Activated CD4-positive, alpha-beta T cell treated with anti-CD3 and anti-CD28 coated beads, Interleukin-2, Interleukin-6, amounts not matched to agents 100 ng/mL and 50 ng/mL, durations not matched to agents 16 hours and 8 hours (primary cell): Measurements from ENCODE around the gene TLL2.
"Not testable (repeated sequence)": the region's sequence is repeated elsewhere in the genome, so short reads cannot be mapped to it uniquely, and the experiment has no call there.

Experiments used
- DNase-seq: peaks from one replicate; pipeline ENCODE4 v3.0.0-alpha.2; 2020

Gene TLL2

DNA sequence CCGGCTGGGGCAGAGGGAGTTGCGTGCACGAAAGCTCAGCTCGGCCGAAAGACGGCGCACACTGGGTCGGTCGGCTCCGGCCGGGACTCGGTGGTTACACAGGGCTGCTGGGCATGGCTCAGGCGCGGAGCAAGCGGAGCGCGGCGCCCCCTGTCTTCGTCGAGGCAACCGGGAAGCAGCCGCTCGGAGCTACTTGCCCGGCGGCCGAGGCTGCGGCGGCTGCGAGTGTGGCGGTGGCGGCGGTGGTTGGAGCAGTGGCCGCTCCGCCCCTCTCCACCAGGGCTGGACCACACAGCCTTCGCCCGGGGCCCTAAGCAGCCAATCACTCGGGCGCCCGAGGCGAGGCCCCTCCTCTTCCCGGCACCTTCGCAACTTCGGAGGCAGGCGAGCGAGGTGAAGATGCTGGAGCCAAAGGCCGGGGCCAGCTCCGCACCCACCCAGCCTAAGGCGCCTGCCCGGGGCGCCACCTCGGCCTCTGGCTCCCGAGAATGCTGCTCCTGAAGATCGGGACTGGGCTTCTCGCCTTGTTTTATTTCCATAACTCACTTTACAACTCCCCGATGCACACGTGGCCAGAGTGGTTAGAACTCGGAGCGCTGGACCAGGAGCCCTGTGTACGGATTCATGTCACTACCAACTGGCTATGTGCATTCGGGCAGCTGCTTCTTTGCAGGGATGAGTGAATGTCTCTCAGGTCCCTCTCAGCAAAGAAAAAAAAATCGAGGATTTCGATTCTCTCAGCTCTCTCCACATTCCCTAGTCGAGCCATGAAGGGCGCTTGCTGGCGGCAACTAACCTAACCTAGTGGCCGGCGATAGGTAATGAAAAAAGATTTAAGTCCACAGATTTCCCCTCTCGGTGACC, at the start of gene TLL2:
TLL2 (minus strand) TSS at position 229 of the 864 bp plus-strand sequence. CDS start 241 bp downstream, outside the sequence.
- DNase-seq: peak; percentile 84

DNA sequence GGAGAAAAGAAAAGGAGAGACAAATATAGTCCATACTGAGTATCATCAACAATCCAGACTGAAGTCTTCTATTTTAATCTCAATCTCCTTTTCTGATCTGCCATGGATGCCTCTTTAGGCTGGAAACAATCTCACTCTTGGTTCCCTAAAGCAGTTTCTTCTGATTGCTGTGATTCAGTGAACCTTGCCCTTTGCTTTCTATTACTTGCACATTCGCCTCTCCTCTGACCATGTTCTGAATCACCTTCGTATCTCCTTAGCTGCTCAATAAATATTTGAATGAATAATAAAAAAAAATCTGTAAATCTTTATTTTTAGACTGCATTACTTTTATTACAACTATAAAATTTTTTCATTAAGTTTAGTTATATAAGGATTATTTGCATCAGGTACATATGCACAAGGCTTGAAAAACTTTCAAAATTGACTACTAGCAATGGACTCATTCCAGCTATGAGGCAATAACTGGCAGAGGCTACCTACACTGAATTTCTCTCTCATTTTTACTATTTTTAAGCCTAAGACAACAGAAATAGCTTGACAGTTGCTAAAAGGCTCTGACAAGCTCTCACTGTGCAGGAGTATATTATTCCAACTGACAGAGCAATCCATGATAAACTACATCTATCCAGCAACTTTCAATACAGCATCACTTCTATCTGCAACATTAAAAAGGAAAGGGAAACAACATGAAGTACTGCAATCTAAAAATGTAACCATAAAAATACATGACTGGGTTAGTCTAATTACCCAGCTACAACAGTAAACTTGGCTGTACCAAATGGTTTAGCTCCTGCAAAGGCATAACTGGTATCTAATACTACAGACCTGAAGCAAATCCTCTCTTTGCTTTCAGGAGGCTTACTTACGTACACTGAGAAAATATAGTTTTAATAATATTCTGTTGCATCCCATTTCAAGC, 47.5 kb upstream of the TLL2 start:
- no peak for DNase-seq

DNA sequence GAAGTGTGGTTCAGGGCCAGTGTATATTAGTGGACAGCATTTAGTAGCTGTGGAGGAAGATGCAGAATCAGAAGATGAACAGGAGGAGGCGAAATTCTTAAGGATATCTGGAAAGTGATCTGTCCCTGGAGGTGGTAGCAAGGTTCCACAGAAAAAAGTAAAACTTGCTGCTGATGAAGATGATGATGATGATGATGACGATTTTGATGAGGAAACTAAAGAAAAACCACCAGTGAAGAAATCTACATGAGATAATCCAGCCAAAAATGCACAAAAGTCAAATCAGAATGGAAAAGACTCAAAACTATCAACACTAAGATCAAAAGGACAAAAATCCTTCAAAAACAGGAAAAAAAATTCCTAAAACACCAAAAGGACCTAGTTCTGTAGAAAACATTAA, 46.8 kb upstream of the TLL2 start:
- no peak for DNase-seq

DNA sequence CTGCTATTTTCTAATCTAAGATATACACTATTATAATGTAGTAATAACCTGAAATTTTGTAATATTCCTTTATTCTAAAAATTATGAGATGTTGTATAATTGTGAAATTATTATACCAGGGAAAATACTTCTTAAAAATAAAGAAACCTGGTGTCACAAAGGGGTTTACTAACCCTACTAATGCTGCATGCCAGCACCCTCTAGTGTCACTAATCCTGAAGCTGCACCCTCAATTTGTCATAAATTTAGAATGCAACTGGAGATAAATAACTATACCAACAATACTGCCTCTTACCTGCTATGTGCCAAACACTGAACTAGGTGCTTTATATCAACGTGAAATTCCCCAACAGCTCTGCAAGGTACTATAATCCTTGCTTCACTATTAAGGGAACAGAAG, 42.3 kb upstream of the TLL2 start:
- DNase-seq: peak; percentile 7

DNA sequence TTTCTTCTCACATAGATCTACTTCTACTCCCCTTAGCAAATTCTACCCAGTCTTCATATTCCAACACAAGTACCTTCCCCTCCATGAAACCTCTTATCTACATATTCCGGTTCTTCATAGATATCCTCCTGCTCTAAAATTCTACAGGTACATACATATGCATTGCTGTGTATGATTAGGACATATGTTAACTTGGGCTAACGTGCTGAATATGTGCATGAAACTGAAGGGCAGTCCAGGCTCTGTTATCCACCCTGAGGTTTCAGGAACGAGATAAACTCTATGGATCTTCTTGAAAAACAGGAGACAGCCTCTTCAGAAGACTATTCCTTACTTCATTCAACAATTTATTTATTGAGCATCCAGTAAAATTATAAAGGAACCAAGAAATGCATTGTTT, 41.6 kb upstream of the TLL2 start:
- DNase-seq: no peak

DNA sequence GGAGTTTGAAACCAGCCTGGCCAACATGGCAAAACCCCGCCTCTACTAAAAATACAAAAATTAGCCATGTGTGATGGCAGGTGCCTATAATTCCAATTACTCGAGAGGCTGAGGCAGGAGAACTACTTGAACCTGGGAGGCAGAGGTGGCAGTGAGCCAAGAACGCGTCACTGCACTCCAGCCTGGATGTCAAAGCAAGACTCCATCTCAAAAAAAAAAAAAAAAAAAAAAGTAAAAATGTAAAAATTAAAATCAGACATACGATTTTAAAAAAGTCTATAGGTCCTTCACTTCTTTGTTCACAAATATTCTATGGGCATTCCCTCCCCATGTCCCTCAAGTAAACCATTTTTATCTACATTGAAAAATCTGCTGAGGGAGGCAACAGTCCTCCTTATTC, 34.9 kb upstream of the TLL2 start:
- no peak for DNase-seq

DNA sequence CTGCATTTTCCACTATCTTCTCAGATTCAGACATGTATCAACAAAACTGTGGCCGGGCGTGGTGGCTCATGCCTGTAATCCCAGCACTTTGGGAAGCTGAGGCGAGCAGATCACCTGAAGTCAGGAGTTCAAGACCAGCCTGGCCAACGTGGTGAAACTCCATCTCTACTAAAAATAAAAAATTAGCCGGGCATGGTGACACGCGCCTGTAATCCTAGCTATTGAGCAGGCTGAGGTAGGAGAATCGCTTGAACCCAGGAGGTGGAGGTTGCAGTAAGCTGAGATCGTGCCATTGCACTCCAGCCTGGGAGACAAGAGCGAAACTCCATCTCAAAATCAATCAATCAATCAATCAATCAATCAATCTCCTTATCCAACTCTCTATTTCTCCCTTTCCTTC, 31.8 kb upstream of the TLL2 start:
- DNase-seq: not testable (repeated sequence)

DNA sequence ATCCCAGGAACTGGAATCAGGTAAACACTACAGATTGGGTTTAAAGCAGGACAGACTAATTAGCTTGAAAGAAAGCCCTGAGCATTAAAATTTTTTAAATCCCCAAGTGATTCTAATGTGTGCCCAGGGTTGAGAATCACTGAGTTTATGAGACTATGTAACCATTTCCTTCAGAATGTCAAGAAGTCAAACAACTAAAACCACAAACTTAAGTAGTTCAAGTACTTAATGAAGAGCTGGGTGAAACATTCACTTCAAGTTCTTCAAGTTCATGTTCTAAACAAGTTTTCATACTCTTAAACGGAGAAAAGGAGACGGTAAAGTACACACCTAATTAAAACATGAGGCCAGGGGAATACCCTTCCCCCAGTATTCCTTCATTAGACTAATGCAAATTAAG, 28.2 kb upstream of the TLL2 start:
- DNase-seq: no peak

DNA sequence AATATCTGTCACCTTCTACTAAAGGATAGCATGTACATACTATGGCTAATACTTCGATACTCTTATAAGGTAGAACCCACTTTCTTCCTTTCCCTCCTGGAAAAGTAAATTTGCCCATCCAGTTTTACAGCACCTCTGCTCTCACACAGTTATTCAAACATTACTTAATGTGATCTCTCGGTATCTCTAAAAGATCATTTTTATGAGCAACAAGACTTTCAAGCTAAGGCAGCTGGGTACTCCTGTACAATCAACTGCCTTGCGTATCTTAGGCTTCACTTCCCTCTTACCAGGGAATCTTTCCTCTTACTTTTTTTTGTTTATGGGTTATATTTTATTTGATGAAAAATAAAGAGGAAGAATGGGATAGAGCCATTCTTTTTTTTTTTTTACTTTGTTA, 26.5 kb upstream of the TLL2 start:
- no peak for DNase-seq

DNA sequence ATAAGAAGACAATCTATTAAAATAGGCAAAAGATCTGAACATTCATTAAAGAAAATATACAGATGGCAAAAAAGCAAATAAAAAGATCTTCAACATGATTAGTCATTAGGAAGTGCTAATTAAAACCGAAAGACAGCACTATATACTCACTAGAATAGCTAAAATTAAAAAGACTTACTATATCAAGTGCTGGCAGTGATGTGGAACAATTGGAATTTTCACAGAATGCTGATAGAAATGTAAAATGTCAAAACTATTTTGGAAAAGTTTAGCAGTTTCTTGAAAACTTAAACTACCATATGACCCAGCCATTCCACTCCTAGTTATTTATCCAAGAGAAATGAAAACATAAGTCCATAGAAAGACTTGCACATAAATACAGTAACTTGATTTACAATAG, 25.0 kb upstream of the TLL2 start:
- DNase-seq: no peak

DNA sequence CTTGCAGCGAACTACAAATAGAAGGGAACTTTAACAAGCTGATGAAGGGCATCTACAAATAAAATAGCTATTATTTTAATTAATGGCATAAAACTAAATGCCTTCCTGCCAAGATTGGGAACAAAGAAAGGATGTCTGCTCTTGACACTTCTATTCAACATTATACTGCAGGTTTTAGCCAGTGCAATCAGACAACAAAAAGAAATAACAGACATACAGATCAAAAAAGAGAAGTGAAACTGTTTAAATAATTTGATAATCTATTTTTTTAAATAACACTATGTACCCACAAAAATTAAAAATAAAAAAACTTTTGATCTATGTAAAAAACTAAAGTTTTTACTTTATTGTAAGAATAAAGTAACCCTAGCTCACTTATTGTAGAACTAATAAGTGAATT, 22.4 kb upstream of the TLL2 start:
- DNase-seq: no peak

DNA sequence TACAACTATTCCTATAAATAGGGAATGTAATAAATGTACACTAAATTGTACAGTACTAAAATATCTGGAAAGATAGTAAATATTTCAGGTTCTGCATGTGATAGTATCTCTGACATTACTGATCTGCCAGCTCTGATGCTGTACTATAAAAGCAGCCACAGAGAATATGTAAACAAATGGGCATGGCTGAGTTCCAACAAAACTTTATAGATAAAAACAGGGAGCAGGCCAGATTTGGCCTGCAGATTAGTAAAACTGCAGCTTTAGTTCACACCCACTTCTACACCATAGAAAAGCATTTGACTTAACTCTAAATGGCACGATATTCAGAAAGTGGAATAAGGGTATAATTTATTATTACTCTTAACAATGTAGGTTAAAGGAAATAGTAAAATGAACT, 18.8 kb upstream of the TLL2 start:
- no peak for DNase-seq

DNA sequence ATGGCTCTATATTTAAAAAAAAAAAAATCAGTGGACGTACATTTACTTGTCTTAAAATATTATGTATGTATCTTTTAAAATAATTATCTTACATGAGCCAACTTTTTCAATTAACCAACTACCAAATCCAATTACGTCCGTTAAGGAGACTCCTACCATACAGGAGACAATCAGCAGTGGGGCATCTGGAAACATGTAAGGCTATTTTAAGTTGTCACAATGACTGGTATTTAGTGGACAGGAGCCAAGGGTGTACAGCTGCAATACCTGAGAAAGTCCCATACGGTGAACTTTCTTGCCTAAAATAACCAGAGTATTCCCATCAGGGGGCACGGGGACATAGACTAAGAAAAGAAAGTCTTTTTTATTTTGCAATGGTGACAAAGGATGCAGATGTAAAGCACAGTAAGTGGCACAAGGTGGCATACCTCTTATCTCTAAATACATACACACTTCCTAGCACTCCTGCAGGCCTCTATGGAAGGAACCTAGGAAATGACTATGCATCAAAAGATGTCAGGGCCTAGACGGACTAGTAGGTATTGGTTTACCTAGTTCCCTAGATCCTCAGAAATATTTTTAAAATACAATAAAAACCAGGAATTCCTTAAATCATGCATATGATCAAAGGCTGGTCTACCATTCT, 16.0 kb upstream of the TLL2 start:
- no peak for DNase-seq

DNA sequence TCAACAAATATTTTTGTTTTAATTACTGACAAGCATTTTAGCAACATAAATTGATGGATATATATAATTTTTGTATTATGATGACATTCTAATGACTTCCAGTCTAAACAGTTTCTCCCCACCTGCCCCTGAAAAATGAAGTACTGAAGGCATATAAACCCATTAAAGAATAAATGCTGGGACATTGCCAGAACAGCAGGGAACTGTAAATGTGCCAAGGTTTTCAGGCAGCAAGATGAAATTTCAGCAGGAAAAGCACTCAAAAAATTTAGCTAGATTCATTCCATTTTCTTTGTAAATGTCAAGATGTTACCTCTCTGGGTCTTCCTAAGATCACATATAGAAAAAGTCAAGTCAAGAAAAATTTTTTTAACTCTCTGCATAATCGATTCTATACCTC, 11.0 kb upstream of the TLL2 start:
- DNase-seq: no peak

DNA sequence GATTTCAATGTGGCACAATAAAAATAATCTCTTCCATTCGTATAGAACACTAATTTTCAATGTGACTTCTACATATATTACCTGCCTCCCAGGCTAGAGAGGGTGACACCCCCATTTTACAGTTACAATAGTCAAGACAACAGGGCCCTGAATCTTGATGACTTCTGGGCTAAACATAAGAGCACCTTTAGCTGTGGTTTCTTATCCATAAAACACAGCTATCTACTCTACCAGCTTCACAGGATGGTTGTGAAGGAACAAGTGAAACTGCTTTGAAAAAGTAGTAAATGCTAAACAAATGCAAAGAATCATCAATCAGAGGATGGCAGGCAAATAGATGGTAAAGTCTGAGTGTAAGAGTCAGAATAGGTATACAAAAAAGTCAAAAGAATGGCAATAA, 3.6 kb upstream of the TLL2 start:
- no peak for DNase-seq

DNA sequence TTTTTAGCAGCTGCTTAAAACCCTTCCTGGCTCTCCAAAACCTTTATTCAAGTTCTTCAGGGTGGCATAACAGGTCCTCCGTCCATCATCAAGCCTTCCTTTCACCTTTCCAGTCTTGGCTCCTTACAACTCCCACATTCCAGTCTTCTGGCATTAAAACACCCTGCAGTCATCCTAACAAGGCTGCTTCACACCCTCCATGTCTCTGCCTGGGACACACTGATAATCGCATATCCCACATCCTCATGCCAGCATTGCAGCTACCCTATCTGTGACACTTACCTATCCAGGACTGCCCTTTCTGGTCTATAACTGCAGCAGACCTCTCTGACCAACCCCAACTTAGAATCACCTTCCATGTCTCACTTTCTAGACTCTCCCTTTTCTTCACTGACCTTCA, 2.6 kb upstream of the TLL2 start:
- no peak for DNase-seq

DNA sequence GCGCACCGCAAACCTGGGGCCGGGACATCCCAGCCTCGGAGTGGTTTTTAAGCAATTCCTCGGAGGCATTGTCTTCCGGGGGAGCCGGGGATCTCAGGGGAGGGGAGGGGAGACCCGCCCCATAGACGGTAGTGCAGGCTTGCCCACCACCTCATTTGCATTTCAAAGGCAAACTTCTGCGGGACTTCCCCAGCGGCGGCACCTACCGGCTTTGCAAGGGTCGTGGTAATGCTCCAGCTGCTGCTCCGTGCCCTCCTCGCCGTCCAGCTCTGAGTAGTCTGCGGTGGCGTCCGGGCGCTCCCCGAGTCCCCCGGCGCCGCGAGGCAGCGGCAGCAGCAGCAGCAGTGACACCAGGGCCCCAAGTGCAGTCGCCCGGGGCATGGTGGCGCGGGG, 425 bp downstream of the TLL2 start:
- no peak for DNase-seq

DNA sequence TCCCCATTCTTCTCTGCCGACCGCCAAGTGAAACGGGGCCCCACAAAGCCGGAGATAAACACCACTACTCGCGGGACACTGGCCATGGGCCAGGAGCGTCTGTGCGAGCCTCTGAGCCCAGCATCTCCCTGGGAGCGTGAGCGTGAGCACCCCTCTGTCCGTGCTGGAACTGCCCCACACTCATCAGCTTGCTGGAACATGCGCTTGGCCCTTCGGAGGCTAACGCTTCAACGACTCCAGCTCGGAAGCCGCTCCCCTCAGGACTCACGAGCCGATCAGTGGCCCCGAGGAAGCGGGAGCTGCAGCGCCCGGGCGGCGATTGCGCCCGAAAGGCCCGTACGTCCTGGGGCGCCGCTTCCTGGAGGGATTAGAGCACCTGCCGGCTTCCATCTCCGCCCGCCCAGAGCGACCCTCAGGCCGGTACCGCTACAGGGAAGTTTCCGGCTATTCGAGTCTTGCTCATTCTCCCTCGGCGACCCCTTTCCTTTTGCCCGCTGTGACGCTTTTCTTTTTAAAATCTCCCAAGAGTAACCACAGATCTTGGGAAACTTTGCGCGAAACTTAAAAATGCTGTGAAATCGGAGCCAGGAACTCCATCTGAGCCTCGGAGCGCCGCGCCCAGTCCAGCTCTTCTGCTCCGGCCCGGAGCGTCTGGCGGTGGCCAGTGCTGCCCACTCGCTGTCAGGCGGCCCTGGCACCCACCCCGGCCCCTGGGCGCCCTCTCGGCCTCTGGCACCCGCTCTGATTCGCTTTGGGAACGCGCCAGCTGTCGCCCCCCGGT, 1.0 kb downstream of the TLL2 start:
- DNase-seq: no peak

DNA sequence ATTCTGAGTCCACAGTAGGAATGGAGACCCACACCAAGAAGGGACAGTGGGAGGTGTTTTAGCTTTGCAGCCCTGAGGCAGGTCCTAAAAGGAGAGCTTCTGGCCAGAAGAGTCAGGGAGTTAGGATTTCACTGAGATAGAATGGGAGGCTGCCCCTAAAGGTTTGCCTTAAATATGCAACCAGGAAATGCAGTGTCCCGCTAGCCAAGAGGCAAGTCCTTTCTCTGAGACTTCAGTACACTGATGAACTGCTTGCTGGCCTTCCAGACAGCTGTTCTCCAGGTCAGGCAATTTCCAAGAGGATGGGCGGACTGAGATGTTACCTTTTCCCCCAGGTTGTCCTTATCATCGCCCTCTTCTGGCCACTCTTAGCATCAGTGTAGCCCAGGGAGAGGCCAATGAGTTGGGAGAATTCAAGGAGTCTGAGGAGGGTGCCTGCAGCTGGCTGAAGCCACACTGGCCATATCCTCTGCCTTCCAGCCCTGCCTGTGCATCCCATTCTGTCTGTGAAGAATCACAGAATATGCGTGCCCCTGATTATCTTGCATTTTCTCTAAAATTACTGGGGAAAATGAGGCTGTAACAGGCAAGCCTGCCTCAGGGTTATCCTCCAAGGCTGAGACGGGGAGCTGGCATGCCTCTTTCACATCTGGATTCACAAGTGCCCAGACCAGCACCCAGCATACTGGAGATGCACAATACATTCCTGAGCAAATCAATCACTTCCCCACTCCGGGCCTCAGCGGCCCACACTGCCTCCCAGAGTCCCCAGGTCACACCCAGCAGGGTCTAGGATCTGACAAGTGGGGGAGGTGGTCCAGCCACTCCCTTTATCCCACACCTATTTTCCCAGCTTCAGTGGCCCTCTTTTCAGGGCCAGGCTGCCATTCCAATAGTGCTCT, 2.4 kb downstream of the TLL2 start:
- peak; percentile 50 for DNase-seq

DNA sequence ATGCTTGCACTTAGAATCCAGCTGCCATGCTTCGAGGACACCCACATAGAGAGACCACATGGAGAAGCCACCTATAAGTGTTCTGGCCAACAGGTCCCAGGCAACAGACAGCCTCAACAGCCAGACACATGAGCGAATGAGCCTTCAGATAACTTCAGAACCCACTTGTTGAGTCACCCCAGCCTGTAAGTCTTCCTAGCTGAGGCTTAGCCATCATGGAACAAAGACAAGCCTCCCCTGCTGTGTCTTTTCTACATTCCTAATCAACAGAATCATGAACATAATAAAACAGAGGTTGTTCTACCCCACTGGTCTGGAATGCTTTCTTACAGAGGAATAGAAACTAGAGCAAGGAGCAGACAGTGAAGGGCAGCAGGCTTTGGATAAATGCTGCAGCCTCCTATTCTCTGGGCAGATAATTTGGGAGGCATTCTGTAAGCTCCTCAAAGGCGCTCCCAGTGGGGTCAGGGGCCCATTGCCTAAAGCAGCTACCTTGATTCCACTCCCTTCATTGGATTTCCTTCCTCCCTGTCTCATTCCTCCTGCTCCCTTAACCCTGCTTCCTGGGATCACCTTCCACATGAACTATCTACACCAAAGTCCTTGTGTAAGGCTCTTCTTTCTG, 4.6 kb downstream of the TLL2 start:
- no peak for DNase-seq

DNA sequence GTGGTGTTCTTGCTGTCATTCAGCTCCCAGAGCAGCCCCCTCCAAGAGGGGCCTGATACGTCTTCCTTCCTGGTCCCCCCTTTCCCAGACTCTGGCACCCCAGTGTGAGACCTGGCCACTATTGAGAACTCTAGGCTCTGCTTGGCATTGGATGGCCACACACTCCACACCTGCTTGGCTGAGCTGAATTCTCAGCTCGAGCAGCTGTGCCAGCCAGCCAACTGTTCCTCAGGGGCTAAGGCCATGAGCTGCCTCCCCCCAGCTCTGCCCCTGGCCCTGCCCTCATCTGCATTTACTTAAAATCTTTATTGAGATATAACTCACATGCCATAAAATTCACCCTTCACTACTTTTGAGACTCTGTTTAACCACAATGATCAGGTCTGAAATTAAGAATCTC, 6.7 kb downstream of the TLL2 start:
- DNase-seq: no peak
